ENCODE data around the gene NCKAP1.

The NCKAP1 gene

GRCh38 chr2:183034806-183035205, 3.5 kb downstream of the NCKAP1 start:
- DNase-seq (ENCODE audit: extremely low spot score): no peak
- TF ChIP-seq NFRKB (IDR thresholded peaks at IDR 0.05): no peak
- no peak for TF ChIP-seq L3MBTL2 (conservative IDR thresholded peaks at IDR 0.05)
- no peak for TF ChIP-seq PKNOX1 (IDR thresholded peaks at IDR 0.05)
- TF ChIP-seq SUZ12 (IDR thresholded peaks at IDR 0.05): no peak
- no peak for TF ChIP-seq ZNF384 (IDR thresholded peaks at IDR 0.05)
- TF ChIP-seq CTBP1 (IDR thresholded peaks at IDR 0.05; ENCODE audit: borderline replicate concordance): no peak
- no peak for TF ChIP-seq ELF4 (IDR thresholded peaks at IDR 0.05)
- TF ChIP-seq LEF1 (IDR thresholded peaks at IDR 0.05; ENCODE audit: borderline replicate concordance): no peak
- no peak for TF ChIP-seq FOXM1 (IDR thresholded peaks at IDR 0.05; ENCODE audit: borderline replicate concordance)
- TF ChIP-seq BHLHE40 (IDR thresholded peaks at IDR 0.05; ENCODE audit: borderline replicate concordance): no peak
- no peak for TF ChIP-seq SP1 (IDR thresholded peaks at IDR 0.05)
- TF ChIP-seq TARDBP (IDR thresholded peaks at IDR 0.05): no peak
- TF ChIP-seq FOXA1 (IDR thresholded peaks at IDR 0.05): no peak
- no peak for TF ChIP-seq HDGF (IDR thresholded peaks at IDR 0.05; ENCODE audit: borderline replicate concordance)
- TF ChIP-seq ARNT (IDR thresholded peaks at IDR 0.05): no peak
- no peak for TF ChIP-seq FOXK2 (IDR thresholded peaks at IDR 0.05)
- CTCF ChIA-PET: no interaction called here
- POLR2A ChIA-PET: interaction anchor here (1.2 kb wide), 1 partner anchor 44 kb away, joined by 5 read pairs; the partner anchor contains the start of gene DUSP19

- ChIA-PET POLR2A (no interaction called here), CTCF (no interaction called here)
- no peak for TF ChIP-seq FOXK2 (IDR thresholded peaks at IDR 0.05)
- no peak for TF ChIP-seq ARNT (IDR thresholded peaks at IDR 0.05)
- no peak for TF ChIP-seq TARDBP (IDR thresholded peaks at IDR 0.05)
- TF ChIP-seq ELF4 (IDR thresholded peaks at IDR 0.05): no peak
- TF ChIP-seq HDGF (IDR thresholded peaks at IDR 0.05; ENCODE audit: borderline replicate concordance): no peak
- no peak for TF ChIP-seq L3MBTL2 (conservative IDR thresholded peaks at IDR 0.05)
- no peak for TF ChIP-seq SP1 (IDR thresholded peaks at IDR 0.05)
- no peak for TF ChIP-seq FOXA1 (IDR thresholded peaks at IDR 0.05)
- TF ChIP-seq NFRKB (IDR thresholded peaks at IDR 0.05): no peak
- TF ChIP-seq PKNOX1 (IDR thresholded peaks at IDR 0.05): no peak
- no peak for TF ChIP-seq FOXM1 (IDR thresholded peaks at IDR 0.05; ENCODE audit: borderline replicate concordance)
- TF ChIP-seq CTBP1 (IDR thresholded peaks at IDR 0.05; ENCODE audit: borderline replicate concordance): no peak
- no peak for TF ChIP-seq ZNF384 (IDR thresholded peaks at IDR 0.05)
- TF ChIP-seq BHLHE40 (IDR thresholded peaks at IDR 0.05; ENCODE audit: borderline replicate concordance): no peak
- TF ChIP-seq LEF1 (IDR thresholded peaks at IDR 0.05; ENCODE audit: borderline replicate concordance): no peak
- no peak for TF ChIP-seq SUZ12 (IDR thresholded peaks at IDR 0.05)
- no peak for DNase-seq (ENCODE audit: extremely low spot score)
Measured at GRCh38 chr2:183033951-183034350, 4.3 kb downstream of the NCKAP1 start.

- ChIA-PET POLR2A (interaction anchor here (0.9 to 2.6 kb wide), 2 partner anchors 47 to 93 kb away, joined by 3 to 9 read pairs; partner anchors contain the start of gene DUSP19), CTCF (no interaction called here)
- DNase-seq (ENCODE audit: extremely low spot score): no peak
Measured at GRCh38 chr2:183031911-183032794, 6.1 kb downstream of the NCKAP1 start.

GRCh38 chr2:183029219-183029618, 9.0 kb downstream of the NCKAP1 start:
- DNase-seq (ENCODE audit: extremely low spot score): no peak
- POLR2A ChIA-PET: no interaction called here
- CTCF ChIA-PET: interaction anchor here (0.7 kb wide), 1 partner anchor 50 kb away, joined by 9 read pairs; the partner anchor contains the start of gene DUSP19
- TF ChIP-seq FOXM1 (IDR thresholded peaks at IDR 0.05; ENCODE audit: borderline replicate concordance): no peak
- TF ChIP-seq PKNOX1 (IDR thresholded peaks at IDR 0.05): no peak
- TF ChIP-seq TARDBP (IDR thresholded peaks at IDR 0.05): no peak
- TF ChIP-seq ARNT (IDR thresholded peaks at IDR 0.05): no peak
- TF ChIP-seq FOXA1 (IDR thresholded peaks at IDR 0.05): no peak
- no peak for TF ChIP-seq CTBP1 (IDR thresholded peaks at IDR 0.05; ENCODE audit: borderline replicate concordance)
- no peak for TF ChIP-seq BHLHE40 (IDR thresholded peaks at IDR 0.05; ENCODE audit: borderline replicate concordance)
- no peak for TF ChIP-seq LEF1 (IDR thresholded peaks at IDR 0.05; ENCODE audit: borderline replicate concordance)
- TF ChIP-seq FOXK2 (IDR thresholded peaks at IDR 0.05): no peak
- TF ChIP-seq HDGF (IDR thresholded peaks at IDR 0.05; ENCODE audit: borderline replicate concordance): no peak
- TF ChIP-seq SP1 (IDR thresholded peaks at IDR 0.05): no peak
- TF ChIP-seq SUZ12 (IDR thresholded peaks at IDR 0.05): no peak
- TF ChIP-seq L3MBTL2 (conservative IDR thresholded peaks at IDR 0.05): no peak
- TF ChIP-seq ELF4 (IDR thresholded peaks at IDR 0.05): no peak

More at GRCh38 chr2:183031911-183032794, 6.1 kb downstream of the NCKAP1 start:
- TF ChIP-seq FOXA1 (IDR thresholded peaks at IDR 0.05): no peak
- no peak for TF ChIP-seq SUZ12 (IDR thresholded peaks at IDR 0.05)
- TF ChIP-seq HDGF (IDR thresholded peaks at IDR 0.05; ENCODE audit: borderline replicate concordance): no peak
- TF ChIP-seq BHLHE40 (IDR thresholded peaks at IDR 0.05; ENCODE audit: borderline replicate concordance): no peak
- no peak for TF ChIP-seq SP1 (IDR thresholded peaks at IDR 0.05)
- no peak for TF ChIP-seq FOXK2 (IDR thresholded peaks at IDR 0.05)
- no peak for TF ChIP-seq NFRKB (IDR thresholded peaks at IDR 0.05)
- no peak for TF ChIP-seq CTBP1 (IDR thresholded peaks at IDR 0.05; ENCODE audit: borderline replicate concordance)
- TF ChIP-seq ARNT (IDR thresholded peaks at IDR 0.05): no peak
- no peak for TF ChIP-seq ZNF384 (IDR thresholded peaks at IDR 0.05)
- no peak for TF ChIP-seq FOXM1 (IDR thresholded peaks at IDR 0.05; ENCODE audit: borderline replicate concordance)

- ChIA-PET CTCF (no interaction called here), POLR2A (no interaction called here)
- no peak for DNase-seq (ENCODE audit: extremely low spot score)
- no peak for TF ChIP-seq NFRKB (IDR thresholded peaks at IDR 0.05)
- TF ChIP-seq LEF1 (IDR thresholded peaks at IDR 0.05; ENCODE audit: borderline replicate concordance): no peak
- TF ChIP-seq ARNT (IDR thresholded peaks at IDR 0.05): no peak
- TF ChIP-seq FOXM1 (IDR thresholded peaks at IDR 0.05; ENCODE audit: borderline replicate concordance): no peak
- no peak for TF ChIP-seq SUZ12 (IDR thresholded peaks at IDR 0.05)
- no peak for TF ChIP-seq ELF4 (IDR thresholded peaks at IDR 0.05)
- no peak for TF ChIP-seq FOXA1 (IDR thresholded peaks at IDR 0.05)
- no peak for TF ChIP-seq HDGF (IDR thresholded peaks at IDR 0.05; ENCODE audit: borderline replicate concordance)
- TF ChIP-seq SP1 (IDR thresholded peaks at IDR 0.05): no peak
- TF ChIP-seq CTBP1 (IDR thresholded peaks at IDR 0.05; ENCODE audit: borderline replicate concordance): no peak
- TF ChIP-seq L3MBTL2 (conservative IDR thresholded peaks at IDR 0.05): no peak
- no peak for TF ChIP-seq ZNF384 (IDR thresholded peaks at IDR 0.05)
- TF ChIP-seq PKNOX1 (IDR thresholded peaks at IDR 0.05): no peak
- no peak for TF ChIP-seq FOXK2 (IDR thresholded peaks at IDR 0.05)
- TF ChIP-seq BHLHE40 (IDR thresholded peaks at IDR 0.05; ENCODE audit: borderline replicate concordance): no peak
- no peak for TF ChIP-seq TARDBP (IDR thresholded peaks at IDR 0.05)
Measured at GRCh38 chr2:183028108-183028507, 10.1 kb downstream of the NCKAP1 start.
